NCI-H2196 treated with DMSO at 0.1 percent for 48 hours (cell line): ENCODE results near the gene RNF43.

ENCODE experiments used
- DNase-seq: peaks from one replicate; lab custom pipeline; 2025; ENCODE audit not compliant: unreplicated experiment; lab: John Stamatoyannopoulos, UW

The RNF43 gene

GRCh38 chr17:58382872-58383242, 34.5 kb downstream of the RNF43 start:
- no peak for DNase-seq

GRCh38 chr17:58382108-58382871, 35.0 kb downstream of the RNF43 start:
- DNase-seq: no peak

- no peak for DNase-seq
These were observed 36.0 kb downstream of the RNF43 start for GRCh38 chr17:58381124-58382035.

- DNase-seq: no peak
These were observed 36.9 kb downstream of the RNF43 start for GRCh38 chr17:58380207-58381123.

GRCh38 chr17:58379511-58379824, 37.9 kb downstream of the RNF43 start:
- DNase-seq: no peak

- DNase-seq: no peak
These were observed 38.4 kb downstream of the RNF43 start for GRCh38 chr17:58378733-58379510.

GRCh38 chr17:58377661-58378060, 39.7 kb downstream of the RNF43 start:
- no peak for DNase-seq

- DNase-seq: no peak
These were observed 40.2 kb downstream of the RNF43 start for GRCh38 chr17:58377093-58377601.

GRCh38 chr17:58376472-58377000, 40.8 kb downstream of the RNF43 start:
- DNase-seq: no peak

- DNase-seq: no peak
These were observed 41.5 kb downstream of the RNF43 start for GRCh38 chr17:58375811-58376210.

GRCh38 chr17:58375256-58375655, 42.1 kb downstream of the RNF43 start:
- no peak for DNase-seq

- no peak for DNase-seq
These were observed 43.4 kb downstream of the RNF43 start for GRCh38 chr17:58373923-58374322.

- DNase-seq: no peak
These were observed 44.3 kb downstream of the RNF43 start for GRCh38 chr17:58373003-58373402.

GRCh38 chr17:58371300-58371950, 45.9 kb downstream of the RNF43 start:
- DNase-seq: no peak

GRCh38 chr17:58370716-58371115, 46.6 kb downstream of the RNF43 start:
- DNase-seq: no peak

GRCh38 chr17:58370309-58370708, 47.0 kb downstream of the RNF43 start:
- DNase-seq: no peak

GRCh38 chr17:58369214-58370031, 47.9 kb downstream of the RNF43 start:
- no peak for DNase-seq

GRCh38 chr17:58368860-58369213, 48.5 kb downstream of the RNF43 start:
- DNase-seq: no peak
